Bone marrow (tissue), 2 donors: ENCODE data around the gene DGKG.

Experiments
- DNase-seq, 2 donors: peaks; one replicate each; lab custom pipeline; 2025; lab: John Stamatoyannopoulos, UW

The DGKG gene

DNA sequence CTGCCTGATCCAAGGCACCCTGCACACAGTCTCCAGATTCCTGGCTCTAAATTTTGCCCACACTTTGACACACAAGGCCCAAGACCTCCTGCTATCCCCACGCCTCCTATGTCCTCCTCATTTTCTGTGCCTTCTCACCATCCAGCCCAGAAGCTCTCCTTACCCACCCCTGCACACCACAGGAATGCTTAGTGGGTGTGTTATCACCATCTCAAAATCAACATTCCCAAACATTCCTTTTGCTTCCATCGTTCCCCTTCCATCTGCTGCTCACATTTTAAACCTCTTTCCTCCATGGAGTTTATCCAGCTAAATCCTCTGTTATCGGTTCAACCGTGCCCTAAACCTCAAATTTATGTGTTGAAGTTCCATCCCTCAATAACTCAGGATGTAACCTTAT lies 43.9 kb downstream of the DGKG start:
- no peak for DNase-seq

DNA sequence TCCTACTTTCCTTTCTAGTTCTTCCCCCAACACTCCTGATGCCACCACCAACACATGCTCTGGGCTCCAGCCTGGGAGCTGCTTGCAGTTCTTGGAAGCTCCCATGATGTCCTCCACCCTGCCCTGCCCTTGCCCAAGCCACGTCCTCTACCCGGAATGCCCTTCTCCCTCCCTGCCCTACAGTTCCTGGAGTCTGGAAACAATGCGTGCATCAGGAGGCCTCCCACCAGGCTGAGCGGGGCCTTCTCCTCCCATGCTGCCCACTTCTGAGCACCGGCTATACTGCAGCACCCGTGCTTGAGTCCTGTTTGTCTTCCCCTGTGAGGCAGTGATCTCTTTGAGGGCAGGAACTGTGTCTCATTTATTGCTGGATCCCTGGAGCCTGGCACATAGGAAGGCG lies 44.6 kb downstream of the DGKG start:
- no peak for DNase-seq

DNA sequence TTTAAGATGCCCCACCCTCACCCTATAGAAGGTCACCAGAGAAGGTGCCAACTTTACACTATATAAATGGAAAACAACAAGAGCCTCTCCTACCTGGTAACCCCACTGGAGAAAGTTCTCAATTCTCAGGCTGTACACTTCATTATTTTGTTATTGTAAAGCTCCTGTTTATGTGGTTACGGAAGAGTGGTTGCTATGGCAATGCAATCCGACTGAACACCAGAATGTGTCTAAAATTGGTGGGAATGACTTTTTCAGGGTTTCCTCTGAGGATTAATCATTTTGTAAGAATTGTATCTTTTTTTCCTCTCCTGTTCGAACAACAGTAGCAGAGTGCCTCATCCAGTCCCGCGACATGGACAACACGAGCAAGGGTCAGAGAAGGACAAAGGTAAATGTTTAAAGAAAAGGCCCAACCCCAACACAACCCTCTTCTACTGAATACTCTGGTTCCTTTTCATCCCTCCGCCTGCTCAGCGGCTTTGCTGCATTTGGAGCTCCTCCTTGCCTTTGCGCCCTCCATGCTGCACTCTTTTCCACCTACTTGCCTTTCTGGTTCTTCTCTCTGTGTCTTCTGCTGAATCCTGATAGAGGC lies 45.3 kb downstream of the DGKG start:
- DNase-seq = no peak

DNA sequence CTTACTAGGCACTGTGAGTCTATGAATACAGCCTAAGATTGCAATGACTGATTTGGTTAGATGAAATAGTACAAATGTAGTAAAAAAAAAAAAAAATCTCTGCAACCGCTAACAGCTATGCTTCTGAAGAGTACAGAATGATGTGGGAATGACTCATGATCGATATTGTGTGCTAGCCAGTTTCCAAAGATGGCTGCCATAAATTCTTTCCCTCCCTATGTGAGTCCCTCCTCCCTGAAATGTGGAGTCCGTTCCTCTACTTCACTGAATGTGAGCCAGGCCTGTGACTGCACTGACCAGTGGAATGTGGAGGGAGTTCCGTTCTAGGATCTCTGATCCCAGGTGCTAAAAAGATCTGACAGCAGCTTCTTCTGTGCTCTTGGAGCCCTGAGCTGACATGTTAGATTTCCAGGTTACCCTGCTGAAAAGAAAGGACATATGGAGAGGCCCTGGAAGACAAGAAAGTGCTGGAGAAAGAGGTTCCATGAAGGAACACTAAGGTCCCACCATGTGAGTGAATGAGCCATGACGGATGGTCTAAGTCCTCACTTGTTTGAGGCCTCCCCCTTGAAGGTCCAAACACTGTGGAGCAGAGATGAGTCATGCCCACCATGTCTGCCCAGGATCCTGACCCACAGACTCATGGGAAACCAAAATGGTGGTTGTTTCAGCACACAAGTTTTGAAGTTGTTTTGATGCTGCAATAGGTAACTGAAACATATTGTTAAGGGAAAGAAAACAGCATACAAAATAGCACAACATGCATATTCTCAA lies 46.3 kb downstream of the DGKG start:
- DNase-seq = no peak

DNA sequence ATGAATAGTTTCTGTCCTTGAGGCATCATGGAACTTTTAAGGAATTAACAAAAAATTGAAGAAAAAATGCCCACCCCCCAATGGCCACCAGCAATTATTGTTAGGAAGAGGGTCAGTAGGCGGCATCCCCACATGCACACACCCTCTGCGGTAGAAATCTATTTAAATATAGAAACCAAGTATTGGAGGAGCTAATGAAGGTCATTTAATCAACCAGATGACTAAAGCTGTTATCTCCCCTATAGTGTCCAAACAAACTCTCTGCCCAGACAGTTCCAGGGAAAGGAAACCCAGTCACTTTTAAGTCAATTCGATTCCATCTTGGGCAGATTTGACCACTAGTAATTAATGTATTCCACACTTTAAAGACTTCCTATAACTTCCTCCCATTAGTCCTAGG lies 47.1 kb downstream of the DGKG start:
- no peak for DNase-seq

DNA sequence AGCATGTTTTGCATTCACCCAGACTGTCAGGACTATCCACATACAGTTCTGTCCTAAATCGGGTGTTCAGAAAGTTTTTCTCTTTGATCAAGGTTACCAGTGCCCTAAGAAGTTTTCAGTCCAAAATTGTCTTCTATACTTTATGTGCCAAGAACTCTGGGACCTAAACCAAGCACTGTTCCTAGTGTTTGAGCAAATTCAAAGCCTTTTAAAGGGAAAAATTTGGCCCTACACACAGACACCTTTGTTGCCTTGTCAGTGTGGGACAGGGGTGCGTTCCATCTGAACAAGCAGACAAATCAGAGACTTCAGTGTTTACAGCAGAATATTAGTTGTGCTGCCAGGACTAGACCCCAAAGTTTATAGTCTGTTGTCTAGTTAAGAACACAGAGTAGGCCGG lies 50.6 kb downstream of the DGKG start:
- no peak for DNase-seq

DNA sequence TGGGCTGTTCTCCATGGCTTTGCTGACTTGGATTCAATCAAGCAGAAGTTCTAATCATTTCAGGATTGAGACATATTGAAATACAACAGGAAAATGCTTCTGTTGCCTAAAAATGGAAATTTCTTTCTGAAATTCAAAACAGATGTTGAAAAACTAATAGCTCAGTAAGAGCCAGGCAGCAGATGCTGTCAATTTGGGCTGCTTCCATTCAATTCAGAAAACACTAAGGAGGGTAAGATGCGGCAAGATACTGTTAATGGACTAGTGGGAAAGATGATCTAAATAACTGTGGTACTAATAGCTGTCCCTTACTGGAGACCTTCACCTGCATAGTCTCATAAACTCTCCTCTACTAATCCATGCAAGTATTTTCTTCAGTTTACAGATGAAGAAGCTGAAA lies 53.5 kb downstream of the DGKG start:
- DNase-seq = no peak

DNA sequence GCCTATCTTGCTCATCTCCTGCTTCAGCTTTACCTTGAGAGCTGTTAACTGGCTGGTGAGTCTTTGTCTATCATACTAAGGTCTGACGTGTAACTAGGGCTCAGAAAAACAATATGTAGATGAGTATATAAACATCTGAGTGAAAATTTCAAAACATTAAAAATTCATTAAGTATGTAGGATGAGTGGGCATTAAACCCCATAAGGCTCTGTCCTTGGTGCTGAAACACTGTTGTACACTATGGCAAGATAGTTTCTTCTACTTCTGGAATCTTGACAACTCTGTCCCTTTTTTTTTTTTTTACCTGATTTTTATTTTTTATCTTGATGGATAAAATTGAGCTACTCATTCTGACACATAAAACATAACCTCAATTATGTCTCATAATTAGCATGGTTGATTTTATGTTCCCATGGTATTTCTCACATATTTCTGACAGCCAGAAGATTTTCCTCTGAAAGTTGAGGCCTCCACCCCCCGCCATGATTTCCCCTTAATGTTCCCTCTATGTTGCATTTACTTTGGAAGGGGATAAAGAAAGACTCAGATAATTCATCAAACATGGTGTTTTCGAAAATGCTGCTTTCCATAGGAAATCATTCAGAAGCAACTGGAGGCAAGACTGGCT lies 54.3 kb downstream of the DGKG start:
- DNase-seq = no peak

DNA sequence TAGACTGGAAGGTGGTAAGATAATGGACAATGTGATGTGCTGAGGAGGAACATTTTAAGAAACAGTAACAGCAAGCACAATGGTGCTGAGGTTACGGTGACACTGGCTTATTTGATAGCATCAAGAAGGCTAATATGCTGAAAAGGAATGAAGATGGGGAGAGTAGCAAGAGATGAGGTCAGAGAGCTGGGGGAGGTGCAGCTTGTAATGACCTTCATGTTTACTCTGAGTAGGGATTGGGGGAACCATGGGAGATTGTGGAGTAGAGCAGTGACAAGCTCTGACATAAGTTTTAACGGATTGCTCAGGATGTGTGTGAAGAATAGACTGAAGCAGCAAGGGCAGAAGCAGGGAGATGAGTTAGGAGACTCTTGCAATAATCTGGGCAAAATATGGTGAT lies 56.7 kb downstream of the DGKG start:
- DNase-seq = no peak

DNA sequence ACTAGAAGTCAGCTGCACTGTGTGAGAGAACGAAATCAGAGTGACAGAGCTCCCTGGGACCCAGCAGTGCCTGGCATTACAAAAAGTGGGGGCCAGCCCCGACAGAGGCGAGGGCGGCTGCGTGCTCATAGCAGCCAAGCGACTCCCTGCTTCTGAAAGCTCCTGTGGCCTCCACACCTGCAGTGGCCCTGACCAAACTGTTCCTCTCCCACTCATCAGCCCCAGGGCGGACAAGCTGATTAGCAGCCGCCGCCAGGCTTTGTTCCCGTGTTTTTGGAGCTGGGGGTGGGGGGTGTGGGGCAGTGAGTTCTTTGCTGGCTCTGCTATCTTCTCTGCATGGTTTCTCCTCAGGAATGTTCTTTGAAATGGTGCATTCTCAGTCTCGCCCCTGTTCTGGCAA lies 58.1 kb downstream of the DGKG start:
- DNase-seq = no peak

DNA sequence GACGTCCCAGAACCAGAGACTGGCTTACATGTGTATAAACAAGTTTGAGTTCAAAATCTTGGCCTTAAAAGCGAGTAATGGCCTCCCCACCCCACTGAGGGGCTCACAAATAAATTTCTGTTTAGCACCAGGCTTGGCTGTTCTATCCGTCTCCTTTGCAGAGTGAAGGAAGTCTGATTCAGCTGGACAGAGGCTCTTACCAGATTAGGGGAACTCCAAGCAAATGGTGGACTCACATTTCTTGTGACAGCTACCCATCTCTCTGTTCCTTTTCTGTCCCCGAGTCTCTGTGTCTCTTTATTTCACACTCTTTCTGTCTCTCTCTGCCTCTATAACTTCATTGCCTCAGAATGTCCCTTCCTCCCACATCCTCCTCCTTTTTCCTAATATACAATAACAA lies 62.7 kb downstream of the DGKG start:
- no peak for DNase-seq

DNA sequence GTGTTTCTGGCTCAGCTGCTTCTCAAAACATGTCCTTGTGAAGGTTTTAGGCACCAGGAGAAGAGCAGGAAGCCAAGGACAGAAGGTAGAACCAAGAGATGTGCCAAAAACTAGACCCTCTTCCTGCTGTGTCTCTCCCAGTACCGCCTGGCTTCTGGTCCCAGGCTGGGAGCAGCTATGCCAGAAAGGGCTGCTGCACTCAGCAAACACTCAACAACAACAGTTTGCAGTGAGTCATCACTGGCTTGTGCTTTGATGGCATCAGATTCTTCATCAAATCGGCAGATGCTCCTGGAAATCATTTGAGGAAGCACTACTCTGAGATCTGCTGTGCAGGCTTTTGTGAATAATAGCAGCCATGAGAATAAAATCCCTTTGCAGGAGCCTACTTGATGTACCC lies 63.2 kb downstream of the DGKG start:
- DNase-seq = no peak

DNA sequence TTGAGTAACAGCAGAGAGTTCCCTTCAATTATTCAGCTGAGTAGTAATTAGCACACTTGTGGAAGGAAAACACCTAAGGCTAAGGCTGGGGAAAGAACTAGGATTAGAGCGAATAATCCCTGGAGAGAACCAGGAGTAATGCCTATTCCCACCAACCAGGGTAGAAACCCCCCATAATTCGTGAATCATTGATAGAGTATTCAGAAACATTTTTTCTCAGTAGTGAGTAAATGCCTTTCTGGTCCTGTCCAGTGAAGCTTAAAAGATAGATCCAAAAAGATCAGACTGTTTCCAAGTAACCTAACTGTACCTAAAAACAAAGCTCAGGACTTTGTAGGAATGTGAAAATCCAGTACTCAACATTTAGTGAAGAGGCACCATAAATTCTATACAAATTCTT lies 71.2 kb downstream of the DGKG start:
- DNase-seq = no peak

DNA sequence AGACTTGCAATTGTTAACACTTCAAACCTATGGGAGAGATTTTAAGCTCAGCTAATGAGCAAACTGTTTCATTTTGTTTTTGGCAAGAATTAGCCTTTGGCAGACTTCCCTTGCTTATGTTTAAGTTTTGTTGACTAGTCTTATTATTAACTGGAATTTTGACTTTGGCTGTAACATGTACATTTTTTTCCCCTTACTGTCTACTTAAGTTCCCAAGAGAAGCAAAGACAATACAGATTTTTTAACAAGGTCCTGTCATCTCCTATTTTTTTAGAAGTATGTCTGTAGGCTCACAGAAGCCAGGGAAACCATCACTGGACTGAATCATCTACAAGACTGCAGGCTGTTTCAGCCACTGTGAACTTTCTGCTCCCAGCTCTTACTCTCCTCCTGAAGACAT lies 74.3 kb downstream of the DGKG start:
- DNase-seq = no peak

DNA sequence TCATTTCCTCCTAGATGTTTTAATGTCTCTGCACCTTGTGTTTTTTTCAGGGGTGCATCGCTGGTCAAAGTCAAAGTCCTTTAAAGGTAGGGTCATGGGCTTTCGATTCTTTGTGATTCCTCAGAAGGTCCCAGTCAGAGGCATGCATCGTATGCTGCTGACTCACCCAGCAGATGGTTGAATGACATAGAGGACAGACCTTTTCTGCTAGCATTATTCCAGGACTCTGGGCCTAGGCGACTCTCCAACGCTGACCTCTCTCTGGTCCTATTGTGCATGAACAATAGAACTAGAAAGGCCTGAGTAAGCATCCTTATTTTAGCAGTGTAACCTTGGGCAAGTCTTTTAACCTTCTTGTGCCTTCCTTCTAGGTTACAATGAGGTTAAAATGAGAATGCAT lies 75.9 kb downstream of the DGKG start:
- no peak for DNase-seq

DNA sequence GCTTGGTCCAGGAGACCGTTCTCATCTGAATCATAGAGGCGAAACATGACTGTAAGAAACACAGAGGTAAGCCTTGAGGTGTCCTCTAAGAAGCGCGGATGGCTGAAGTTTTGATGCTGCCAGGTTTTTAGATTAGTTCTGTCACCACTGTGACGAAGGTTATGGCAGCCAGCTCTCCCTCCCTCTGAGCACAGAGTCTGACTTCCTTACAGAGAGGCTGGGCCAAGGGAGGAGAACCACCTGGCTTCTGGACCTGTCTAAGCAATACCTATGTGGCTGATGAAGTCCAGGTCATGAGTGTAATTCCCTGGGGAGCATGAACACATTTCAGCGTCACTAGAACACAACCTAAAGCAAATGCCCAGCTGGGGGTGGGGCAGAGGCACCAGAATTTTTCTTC lies 77.4 kb downstream of the DGKG start:
- DNase-seq = no peak

DNA sequence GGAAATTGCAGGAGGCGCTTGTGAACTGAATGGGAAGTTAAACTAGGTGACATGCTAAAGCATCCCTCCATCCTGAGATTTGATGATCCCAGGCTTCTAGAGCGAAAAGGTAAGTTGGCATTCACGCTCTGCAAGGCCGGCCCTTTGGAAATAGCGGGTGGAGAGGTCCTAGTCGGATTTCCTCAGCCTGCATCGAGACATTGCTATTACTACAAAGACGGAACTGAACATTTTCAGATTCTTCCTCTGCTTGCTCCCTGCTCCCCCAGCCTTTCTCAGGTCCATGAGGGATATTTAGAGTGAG lies 77.7 kb downstream of the DGKG start:
- DNase-seq = no peak

DNA sequence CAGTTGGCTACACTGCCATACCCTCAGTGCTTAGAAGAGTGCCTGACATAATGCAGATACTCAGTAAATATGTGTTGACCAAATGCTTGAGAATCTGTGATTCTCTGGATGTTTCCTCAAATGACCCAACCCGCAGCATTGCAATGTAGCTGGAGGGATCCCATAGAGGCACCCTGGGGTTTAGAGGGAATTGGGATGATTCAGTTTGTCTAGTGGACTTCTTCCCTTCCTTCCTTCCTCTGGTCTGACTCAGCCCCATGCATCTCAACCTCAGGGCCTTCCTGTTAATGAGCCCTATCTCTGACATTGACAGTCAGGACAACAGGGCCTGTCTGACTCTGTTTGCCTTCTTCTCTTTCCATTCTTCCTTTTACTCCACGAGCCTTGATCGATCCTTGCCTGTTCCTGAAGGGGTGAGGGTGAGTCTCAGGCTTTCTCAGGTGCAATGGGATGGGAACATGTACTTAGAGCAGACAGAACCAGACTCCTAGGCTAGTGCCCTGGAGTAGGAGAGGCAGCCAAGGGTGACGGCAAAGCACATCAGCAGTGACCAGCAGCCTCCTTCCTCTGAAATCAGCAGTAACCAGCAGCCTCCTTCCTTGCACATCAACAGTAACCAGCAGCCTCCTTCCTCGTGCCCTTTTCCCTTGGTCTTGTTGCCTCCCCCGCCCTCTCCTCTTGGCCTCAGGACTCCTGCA lies 78.2 kb downstream of the DGKG start:
- no peak for DNase-seq

DNA sequence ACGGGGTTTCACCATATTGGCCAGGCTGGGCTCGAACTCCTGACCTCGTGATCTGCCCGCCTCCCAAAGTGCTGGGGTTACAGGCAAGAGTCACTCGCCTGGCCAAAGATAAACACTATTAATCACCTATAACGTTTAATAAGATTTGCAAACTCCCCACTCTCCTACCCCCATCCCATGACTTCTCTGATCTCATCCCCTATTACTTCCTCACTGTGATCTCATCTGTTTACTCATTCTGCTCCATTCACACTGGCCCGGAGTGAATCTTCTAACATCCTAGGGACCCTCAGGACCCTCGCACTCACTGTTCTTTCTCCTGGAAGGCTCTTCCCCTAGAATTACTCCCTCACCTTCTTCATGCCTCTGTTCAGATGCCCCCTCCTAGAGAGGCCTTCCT lies 78.9 kb downstream of the DGKG start:
- DNase-seq = no peak

DNA sequence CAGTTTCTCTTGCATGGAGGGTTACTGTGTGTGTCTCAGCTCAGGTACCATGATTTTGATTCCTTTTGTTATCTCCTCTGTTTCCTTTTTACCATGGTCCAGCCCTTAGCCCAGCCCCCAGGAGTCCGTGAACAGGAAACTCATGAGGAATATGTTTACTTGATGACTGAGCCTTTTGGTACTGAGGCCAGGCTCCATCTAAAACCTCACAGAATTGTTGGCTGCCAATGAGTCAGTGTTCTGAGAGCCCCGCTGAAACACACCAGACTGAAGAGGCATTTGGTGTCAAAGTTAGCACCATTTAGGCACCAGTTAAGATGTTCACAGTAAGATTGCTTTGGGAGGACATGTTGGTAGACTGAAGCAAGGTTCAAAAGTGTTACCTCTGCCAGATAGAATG lies 80.9 kb downstream of the DGKG start:
- DNase-seq = no peak

DNA sequence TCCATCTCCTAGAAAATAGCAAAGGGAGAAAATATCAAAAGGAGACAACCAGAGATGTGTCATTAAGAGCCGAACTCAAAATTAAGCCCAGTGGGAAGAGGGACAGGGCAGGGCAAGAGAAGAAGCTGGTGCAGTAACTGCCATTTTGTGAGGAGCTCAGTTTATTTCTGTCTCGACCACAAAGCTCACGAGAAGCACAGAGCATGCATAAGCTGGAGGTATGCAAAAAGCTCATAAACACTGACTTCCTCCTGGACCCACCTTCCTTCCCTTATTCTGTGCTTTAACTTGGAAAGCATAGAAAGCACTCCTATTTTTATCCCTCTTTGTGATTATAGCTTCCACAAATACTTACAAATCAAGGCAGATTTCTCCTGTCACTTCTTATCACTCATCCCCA lies 81.3 kb downstream of the DGKG start:
- no peak for DNase-seq

DNA sequence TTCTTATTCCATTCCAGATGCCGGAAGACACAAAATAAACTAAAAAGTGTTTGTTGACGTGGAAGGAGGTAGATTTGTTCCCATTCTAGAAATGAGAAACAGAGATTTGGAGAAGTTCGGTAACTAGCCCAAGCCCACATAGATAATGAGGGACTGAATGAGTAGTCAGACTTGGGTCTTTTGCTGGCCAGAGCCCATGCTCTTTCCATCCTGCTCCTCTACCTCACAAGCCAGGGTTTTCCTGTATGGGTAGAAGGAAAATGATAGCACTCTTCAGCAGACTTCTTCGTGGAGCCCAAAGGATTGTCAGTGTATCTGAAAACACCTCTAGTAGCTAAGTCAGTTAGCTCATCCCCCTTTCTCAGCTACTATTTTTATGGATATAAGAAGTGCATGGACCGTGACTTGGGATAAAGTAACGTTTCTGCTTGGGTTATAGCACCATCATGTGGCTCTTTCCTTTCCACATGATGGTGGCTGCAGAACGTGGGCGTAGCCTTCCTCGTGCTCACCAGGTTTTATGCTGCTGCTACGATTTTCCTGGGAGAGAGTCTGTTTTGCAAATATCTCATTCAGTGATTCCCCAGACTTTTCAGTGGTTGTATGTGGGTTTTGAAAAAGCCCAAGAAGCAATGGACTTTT lies 84.6 kb downstream of the DGKG start:
- no peak for DNase-seq

DNA sequence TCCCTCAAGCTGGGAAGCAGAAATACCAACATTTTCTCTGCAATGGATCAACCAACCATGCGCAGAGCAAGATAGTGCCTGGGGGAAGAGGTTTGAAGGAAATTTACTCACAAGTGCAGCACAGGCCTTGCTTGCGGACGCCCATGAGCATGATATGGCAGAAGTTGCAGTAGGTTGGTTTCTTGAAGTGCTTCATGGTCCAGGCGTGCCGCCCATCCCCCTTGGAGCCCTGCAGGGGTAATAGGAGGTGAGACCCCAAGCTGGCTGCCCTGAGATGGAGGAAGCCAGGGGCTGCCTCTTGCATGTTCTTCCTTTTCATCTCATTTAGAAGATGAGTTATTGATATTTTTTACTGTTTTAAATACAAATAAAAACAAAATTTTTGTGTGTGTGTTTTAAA lies 86.6 kb downstream of the DGKG start:
- DNase-seq = no peak
